Stimulated activated CD8-positive, alpha-beta memory T cell treated with anti-CD3 and anti-CD28 coated beads, Interleukin-15, amount 100 ng/mL, for 48 hours (primary cell): Measurements from ENCODE around the gene CACTIN.
"Not testable (repeated sequence)": the region's sequence is repeated elsewhere in the genome, so short reads cannot be mapped to it uniquely, and the experiment has no call there.

Experiments used
- DNase-seq, 2 donors: peaks; one replicate each; pipeline ENCODE4 v3.0.0-alpha.2; 2020; ENCODE audit warnings: low read depth in 2 of 2

CACTIN gene

DNA sequence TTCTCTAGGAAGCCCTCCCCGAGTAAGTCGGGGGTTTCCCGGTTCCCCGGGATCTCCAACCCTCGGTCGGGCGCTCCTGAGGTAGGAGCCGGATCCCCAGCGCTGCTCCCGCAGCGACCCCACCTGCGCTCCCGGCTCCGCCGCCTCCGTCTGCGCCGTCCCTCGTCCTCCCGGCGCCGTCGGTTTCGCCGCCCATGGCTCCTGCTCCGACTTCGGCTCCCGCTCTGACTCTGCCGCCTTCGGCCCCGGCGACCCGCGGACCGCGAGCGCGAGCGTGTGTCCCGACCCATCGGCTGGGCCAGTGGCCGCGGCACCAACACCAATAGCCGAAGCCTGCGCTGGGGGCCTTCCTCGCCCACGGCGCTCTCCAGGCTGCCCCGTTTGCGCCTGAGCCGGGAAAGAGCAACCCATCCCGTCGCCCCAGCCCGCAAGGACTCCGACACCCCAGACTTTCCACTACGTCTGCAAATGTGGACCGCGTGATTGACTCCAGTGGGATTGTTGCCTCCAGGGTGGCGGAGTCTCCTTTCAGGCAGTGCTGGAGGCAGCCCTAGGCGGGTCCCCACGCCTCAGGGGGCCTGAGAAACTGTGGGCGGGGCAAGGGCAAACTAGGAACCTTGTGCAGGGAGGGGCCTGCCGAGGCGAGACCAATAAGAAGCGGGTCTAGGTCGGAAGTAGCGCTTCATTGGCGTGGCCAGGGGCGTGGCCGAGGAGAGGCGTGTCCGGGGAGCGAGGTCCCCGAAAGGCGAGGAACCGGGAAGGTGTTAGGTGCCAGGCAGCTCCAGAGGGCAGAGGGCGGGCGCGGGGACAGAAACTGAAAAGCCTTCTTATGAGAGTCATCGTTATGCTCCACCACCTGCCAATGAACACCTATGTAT is at the start of gene CACTIN:
TSS of gene CACTIN (minus strand) at position 318 of the 878 bp plus-strand sequence. CDS start at position 290, 28 bp downstream.
- peak; percentile 97 to 98 for DNase-seq

DNA sequence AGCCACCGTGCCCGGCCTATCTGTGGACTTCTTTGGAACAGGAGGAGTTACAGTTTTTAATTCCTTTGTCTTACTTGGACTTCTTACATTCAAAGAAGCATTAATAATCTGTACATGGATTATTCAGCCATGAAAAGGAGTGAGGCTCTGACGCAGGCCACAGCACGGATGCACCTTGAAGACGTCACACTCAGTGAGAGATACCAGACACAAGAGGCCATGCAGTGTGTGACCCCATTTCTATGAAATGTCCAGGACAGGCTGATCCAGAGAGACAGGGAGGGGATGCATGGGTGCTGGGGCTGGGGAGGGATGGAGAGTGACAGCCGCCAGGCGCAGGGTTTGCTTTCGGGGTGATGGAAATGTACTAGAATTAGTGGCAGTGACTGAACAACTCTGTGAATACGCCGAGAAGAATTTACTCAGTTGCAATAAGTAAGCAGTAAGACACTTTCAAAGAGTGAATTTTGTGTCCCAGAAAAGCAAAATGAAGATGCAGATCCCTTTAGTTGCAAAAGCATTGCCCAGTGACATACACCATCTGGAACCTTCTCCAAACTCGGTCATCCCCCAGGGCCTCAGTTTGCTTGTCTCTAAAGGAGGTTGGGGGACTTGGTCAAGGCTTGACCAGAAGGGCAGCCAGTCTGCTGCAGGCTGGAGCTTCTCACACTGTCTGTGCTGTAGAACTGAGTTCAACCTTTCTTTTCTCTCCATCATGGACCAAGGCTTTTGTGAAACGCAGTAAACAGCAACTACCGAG is 48.4 kb upstream of the CACTIN start:
- DNase-seq: no peak

DNA sequence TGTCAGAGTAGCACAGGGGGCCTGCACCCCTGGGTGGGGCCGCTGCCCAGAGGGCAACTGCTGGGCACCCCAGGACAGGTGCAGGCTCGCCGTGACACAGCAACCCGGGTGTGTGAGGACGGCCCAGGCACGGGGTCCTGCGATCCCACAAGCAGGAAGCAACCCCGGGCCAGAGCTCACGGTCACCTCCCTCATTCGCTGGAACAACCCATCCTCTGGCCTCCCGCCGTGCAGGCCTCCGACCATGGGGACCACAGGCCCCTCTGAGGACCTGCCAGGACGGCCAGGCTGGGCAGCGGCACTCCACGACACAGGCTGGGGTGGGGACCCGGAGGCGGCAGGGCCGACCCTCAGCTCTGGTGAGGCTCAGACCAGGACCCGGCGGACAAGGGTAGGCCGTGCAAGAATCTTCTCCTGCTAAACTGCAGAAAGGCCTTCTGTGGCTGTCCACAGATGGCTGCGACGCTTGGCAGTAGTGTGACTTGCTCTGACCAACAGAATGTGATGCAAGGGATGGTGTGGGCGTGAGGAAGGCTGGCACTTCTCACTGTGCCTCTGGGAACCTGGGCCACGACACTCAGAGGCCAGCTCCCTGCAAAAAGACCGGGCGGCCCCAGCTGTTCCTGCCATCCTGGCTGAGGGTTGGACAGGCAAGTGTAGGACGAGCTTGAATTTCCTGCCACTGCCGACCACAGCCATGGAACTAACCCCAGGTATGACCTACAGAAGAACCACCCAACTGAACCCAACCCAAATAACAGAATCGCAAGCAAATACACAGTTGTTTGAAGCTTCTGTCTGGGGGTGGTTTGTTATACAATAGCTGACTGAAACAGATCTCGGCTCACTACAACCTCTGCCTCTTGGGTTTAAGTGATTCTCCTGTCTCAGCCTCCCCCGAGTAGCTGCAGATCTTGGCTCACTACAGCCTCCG is 47.2 kb upstream of the CACTIN start:
- DNase-seq: no peak

DNA sequence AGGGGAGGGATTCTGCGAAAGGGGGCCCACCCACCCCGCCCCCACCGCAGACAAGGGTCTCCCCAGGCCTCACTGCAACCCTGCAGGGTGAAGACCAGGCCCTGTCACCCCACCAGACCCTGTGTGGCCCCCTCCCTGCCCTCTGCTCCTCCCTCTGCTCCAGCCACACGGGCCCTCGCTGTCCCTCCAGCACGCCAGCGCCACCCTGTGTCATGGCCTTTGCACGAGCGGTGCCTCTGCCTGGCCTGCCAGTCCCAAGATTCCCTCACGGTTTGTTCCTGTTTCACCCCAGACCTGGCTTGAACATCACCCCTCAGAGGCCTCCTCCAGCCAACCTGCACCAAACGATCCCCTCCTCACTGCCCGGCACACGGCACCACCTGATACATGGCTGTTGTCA is 46.4 kb upstream of the CACTIN start:
- DNase-seq: no peak

DNA sequence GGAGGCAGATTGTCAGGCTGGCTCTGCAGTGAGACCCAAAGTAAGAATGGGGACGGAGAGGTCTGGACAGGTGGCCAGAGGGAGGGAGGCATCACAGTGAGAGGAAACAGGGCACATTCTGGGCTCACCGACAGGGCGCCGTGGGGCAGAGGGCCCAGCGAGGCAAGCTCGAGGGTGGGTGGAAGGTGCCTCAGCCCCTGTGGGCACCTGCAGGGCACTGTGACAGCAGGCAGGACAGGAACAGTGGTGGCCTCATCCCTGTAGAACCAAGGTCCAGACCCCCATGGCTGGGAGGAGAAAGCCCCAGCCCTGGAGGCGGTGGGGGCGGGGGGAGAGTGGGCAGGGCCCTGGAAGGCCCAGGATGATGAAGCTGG is 46.0 kb upstream of the CACTIN start:
- no peak for DNase-seq

DNA sequence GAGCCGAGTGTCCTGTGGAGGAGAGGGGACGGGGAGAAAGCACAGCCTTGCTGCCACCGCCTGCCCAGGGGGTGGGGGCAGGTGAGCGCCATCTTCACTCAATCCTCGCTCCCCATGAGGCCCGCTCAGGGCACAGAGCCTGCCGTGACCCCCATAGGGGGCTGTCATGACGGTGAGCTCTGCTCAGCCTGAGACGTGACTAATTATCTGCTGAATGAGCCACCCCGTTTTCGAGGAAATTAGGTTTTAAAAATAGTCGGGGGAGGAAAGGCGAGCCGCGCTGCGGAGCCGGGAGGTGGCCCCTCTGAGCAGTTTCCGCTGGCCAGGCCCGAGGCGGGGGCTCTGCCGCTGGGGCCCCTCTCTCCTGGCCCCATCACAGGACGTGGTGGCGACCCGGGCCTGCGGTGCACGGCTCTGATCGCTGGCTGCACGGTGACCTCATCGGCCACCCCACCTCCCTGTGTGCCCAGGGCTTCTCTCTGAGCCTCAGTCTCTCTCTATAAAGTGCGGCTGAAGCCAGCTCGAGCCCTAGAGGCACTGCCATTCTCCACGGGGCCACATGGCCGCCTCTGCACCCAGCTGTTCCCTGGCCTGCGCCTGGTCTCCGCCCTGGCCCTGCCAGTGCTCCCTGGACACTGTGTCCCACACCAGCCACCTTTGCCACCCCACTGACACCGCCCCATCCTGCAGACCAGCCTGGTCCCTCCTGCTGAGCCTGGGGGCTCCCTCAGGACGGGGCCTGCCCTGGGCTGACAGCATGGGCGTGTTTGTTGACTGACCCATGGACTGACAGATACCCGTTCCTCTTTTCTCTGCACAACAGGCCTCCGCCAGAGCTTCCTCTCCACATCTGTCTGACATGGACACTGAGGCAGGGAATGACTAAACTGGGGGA is 45.3 kb upstream of the CACTIN start:
- DNase-seq: peak; percentile 42 to 65

DNA sequence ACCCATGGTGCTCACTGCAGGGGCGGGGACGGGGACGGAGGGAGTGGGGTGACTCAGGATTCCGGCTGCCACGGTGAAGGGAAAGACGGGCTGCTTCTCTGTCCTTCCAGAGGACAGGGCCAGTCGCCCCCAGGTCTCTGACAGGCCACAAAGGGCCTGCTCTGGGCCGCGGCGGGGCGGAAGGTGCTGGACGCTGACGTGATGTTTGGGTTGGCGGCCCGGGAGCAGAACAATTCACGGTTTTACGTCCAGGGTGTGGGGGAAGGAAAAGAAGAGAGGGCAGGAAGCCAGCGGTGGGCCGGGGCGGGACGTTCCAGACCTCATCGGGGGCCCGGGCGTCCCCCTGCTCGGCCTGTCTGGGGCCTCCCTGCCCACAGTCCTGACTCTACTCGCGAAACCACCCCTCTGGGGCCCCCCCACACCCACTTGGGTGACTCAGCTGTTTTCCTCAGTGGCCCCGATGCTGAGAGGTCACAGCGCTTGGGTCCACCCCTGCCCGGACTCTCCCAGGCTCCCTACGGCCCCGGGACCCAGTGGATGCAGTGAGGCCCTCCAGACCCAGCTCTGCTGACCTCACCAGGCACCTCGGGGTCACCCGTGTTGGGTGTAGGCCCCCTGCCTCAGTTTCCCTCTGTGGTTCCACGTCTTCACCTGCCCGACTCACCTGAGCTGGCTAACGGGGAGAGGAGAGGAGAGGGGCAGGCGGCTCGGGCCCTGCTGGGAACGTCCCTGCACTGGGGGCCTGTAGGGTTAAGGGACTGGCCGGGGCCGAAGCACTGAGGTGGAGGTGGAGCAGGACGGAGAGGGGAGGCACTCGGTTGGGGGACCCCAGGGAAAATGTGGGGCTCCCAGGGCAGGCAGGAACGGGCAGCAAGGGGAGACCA is 44.4 kb upstream of the CACTIN start:
- DNase-seq: peak; percentile 72 to 85

DNA sequence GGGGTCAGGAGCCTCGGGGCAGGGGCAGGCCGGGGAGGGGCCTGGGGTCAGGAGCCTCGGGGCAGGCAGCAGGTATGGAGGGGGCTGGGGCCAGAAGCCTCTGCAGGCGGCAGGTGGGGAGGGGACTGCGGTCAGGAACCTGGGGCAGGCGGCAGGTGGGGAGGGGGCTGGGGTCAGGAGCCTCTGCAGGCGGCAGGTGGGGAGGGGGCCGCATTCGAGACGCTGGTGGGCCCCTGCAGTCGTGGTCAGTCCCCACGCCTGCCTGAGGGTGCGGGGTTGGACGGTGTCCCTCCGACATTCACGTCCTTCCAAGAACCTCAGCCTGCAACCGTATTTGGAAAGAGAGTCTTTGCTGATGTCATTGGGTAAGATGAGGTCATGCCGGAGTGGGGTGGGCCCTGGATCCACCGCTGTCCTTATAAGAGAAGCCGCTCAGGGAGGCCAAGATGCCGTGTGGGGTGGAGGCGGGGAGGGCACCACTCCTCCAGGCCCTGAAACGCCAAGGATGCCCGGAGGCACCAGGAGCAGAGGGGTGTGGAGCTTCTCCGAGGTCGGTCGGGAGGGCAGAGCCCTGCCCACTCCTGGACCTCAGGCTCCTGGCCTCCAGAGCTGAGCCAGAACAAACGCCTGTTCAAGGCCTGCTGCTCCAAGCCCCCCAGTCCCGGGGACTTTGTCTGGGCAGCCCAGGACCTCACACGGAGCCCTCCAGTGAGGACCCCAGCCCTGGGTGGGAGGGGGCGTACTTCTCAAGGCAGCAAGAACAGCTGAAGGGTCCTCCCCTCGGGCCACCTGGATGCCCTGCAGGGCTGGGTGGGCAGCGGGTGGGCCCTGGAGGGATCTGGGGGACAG is 43.6 kb upstream of the CACTIN start:
- no peak for DNase-seq

DNA sequence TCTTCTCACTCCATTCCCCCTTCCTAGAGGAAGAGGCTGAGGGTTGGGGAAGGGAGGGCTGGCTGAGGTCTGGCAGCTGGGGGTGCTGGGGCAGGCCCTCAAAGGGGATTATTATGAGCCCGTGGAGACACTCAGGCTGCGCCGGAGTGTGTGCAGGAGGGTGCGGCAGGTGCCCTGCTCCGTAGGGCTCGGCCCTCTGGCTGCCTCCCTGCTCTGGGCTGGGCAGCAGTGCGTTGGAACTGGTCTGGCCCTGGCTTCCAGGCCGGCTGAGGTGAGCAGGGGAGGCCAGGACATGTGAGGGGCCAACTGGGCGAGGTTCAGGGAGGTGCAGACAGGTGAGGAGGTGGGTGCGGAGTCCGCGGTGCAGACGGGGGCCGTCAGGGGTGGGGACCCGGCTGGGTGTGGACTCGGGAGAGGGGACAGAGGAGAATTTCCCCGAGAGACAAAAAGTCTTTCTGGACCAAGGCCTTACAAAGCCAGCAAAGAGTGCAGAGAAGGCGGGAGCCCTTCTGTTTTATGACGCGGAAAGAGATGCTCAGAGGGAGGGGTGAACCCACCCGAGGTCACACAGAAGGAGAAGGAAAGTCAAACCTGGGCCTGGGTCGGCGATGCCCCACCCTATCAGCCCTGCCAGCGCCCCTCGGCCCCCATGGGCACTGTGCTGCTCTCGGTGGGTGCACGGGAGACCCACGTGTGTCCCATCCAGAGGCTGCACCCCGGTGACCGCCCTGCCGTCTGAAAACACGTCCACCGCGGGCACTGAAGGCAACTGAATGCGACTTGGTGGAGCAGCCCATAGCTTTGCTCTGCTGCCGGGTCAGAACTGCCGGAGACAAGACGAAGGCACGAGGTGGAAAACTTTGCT is 42.7 kb upstream of the CACTIN start:
- DNase-seq: no peak

DNA sequence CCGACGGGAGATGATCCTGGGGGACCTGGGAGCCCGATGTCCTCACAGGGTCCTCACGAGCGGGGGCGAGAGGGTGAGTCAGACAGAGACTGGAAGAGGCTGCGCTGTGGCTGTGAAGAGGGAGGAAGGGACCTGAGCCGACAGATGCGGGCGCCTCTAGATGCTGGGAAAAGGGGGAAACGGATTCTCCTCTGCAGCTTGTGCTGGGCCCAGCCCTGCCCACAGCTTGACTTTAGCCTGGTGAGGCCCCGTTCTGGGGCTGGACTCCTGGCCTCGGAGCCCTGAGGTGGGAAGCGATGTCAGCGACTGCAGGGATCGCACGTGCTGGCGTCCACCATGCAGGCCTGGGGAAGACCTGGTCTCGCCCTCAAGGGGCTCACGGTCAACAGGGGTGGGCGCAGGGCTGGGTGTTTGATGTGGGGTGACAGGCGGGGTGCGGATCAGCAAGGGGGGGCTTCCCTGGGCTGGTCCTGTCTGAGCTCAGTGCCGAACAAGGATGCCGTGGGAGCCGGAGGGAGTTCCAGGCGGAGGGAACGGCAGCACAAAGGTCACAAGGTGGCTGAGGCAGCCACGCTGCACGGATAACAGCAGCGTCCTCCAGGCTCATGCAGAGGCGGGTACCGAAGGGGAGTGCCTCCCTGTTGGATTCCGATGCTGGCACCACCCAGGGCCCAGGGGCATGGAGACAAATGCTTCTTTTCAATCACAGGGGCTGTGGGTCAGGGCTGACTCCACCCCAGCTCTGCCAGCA is 41.9 kb upstream of the CACTIN start:
- DNase-seq: no peak

DNA sequence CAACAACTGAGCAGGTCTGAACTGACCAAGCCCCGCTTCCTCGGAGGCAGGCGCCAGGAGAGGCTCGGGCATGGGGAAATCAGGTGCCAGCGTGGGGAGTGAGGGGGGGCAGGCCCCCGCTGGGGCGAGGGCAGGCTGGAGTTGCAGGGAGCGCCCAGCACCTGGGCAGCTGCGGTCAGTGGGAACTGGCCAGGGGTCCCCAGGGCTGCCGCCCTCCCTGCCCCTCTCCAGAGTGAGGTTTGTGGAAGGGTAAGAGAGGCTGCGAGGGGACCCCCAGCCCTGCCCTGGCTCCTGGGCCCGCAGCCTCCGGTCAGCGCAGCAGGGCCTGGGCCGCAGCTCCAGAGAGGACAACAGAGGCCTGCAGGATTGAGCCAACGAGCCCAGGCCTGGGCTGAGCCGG is 41.2 kb upstream of the CACTIN start:
- DNase-seq: no peak

DNA sequence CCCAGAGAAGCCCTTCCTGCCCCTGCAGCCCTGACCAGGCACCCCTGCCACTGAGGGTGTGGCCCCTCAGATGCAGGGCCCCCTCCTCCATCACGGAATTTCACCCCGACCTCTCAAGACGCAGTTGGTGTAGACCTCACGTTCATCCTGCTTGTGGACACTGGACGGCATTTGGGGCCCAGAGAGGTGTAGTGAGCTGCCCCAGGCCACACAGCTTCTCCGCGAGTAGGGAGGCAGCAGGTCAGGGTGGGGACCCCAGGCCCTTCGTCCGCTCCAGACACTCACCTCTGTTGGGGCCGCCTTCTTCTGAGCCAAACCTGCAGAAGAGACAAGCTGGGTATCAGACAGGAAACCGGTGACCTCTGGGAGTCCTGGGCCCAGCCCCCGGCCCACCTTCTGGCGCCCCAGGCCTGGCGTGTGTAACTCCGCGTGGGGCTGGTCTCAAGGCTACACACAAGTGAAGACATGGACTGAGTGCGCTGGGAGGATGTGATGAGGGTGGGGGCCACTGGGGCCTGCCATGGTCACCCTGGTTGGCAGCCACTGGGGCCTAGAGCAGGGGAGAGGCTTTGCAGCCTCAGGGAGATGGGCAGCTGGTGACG is 40.5 kb upstream of the CACTIN start:
- DNase-seq: no peak

DNA sequence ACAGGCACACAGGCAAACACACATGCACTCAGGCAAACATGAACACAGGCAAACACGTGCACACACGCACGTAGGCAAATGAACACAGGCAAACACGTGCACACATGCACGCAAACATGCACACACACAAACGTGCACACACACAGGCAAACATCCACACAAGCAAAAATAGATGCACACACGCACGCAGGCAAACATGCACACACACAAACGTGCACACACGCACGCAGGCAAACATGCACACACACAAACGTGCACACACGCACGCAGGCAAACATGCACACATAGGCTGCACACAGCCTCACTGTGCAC is 39.9 kb upstream of the CACTIN start:
- DNase-seq: not testable (repeated sequence)

DNA sequence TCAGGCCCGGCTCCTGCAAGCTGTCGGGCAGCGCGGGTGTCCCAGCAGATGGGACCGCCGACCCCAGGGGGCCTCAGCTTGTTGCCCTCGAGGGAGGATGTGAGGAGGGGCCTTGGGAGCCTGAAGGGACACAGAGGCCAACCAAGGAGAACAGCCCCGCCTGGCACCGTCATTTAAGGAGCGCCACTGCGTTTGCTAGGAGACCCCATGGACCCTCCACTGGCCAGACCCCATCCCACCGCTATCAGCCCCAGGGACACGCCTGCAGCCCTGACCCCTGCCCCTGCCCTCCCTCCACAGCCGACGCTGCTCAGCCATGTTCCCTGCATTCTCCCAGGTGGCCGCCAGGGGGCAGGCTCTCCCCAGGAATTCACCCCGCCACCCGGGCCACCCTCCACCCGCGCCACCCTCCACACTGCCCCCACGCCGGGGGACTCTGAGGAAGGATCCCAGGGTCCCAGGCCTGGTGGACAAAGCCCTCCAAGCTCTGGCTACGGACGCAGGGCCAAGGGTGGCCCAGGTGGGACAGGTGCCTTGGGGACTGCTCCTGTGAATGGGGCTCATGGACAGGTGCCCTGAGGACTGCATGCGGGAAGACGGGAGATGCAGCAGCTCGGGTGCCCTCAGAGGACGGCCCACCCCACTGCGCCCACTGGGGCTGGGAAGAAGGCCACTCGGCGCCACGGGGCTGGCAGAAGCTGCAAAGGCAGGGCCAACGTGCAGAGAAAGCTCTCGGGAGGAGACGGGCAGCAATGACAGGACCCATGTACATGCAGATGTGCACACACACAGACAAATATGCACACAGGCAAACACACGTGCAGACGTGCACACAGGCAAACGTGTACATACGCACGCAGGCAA is 39.3 kb upstream of the CACTIN start:
- DNase-seq: peak; percentile 46 to 47

DNA sequence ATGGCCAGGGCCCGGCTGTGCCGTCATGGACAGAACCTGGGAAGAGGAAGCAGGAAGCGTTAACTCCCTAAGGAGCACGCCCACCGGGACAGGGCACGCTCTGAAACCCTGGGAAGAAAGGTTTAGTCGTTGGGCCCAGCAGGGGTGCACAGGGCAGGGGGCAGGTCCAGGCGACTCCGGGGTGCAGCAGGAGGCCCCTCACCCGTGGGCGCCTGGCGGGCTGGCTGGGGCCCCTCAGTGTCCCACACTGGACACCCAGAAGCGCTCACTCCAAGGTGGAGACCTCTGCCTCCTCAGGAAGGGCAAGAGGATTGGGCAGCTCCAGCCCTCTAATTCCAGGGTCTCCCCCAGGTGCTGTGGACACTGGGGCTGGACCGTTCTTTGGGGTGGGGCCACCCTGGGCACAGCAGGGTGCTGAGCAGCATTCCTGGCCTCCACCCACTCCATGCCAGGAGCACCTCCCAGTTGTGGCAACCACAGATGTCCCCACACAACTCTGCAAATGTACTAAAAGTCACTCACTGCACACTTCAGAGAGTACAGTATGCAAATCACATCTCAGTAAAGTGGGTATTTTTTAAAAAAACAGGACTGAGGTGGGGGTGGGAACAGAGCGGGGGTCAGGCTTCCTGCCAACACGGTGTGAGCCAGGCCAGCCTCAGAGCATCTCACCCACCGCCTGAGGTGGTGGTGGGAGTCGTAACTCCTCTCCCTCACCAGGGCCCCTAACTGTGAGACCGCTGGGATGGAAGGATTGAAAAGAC is 38.5 kb upstream of the CACTIN start:
- no peak for DNase-seq
